IPS-NIHi7 (cell line): Measurements from ENCODE around the gene FA2H.

Experiments
- DNase-seq: peaks from one replicate; pipeline ENCODE4 v3.0.0; 2012; ENCODE audit warnings: mixed read lengths; ENCODE audit errors: extremely low spot score

The FA2H gene

DNA sequence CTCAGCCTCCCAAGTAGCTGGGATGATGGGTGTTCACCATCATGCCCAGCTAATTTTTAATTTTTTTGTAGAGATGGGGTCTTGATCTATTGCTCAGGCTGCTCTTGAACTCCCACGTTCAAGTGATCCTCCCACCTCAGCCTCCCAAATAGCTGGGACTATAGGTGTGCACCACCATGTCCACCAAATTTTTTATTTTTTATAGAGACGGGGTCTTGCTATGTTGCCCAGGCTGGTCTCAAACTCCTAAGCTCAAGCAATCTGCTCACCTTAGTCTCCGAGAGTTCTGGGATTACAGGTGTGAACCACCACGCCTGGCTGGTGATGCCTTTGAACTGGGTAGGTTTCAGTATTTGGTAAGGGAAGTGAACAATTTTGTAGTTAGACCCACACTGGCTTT lies 30.1 kb downstream of the FA2H start:
- no peak for DNase-seq

DNA sequence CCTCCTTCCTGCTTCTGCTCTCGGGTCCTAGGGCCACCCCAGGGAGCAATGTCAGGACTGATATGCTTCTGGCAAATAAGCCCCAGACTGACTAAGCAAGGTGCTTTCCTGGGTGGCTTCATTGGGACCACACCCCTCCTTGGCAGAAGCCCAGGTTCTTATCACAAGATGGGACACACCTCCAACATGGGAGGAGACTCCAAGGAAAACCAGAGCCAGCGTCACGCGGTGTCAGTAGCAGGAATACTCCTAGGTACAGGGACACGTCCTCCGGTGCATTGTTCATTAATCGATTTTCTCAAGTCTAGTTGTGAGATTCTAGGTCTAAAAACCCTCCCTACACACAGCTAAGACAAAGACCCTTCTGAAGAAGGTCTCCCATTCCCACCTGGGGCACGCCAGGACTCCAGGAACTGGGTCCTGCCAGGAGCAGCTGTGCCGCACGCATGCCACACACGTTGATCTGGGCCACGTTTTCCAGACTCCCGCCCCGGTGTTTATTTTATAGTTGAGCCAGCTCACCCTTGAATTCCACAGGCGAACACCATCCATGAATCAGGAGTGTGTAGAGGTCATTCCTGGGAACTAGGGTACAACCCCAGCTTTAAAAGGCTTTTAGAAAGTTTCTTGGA lies 30.8 kb downstream of the FA2H start:
- no peak for DNase-seq

DNA sequence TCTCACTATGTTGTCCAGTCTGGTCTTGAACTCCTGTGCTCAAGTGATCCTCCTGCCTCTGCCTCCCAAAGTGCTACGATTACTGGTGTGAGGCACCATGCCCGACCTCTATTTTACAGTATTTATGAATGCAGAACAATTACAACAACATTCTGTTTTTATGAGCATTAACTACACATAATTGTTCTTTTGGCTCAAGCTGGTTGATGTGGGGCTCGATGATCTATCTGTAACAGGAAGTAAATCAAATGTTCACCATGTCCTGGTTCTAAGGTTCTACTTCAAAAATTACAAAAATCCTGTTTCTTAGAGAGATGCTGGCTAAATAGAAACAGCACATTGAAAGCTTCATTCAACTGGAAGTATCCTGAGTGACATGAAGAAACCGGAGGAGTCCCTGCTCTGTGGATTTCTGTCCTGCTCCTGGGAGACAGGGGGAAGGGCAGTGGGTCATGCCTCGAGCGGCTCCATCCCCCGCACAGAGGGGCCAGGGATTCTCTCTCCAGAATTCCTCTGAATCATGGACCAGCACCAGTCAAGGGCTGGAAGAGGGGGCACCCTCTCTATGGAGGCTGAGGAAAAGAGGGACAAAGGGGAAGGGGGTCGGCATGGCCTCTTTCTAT lies 31.5 kb downstream of the FA2H start:
- DNase-seq = no peak

DNA sequence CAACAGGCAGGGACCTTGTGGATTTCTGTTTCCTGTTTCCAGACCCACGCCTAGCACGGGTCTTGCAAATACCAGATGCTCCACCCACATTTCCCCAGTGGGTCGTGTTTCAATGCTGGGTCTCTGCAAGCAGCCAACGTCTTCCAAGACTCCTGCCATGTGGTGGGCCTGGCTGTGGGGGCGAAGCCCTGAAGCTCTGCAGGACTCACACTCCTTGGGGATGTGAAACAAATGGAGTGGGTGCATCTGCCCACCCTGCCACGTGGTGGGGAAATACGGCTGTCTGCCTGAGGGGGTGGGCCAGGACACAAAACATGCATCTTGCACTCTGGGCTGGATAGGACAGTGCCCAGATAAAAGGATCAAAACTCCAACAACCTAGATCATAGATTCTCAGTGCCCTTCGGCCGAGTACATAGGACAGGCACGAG lies 32.6 kb downstream of the FA2H start:
- DNase-seq = no peak

DNA sequence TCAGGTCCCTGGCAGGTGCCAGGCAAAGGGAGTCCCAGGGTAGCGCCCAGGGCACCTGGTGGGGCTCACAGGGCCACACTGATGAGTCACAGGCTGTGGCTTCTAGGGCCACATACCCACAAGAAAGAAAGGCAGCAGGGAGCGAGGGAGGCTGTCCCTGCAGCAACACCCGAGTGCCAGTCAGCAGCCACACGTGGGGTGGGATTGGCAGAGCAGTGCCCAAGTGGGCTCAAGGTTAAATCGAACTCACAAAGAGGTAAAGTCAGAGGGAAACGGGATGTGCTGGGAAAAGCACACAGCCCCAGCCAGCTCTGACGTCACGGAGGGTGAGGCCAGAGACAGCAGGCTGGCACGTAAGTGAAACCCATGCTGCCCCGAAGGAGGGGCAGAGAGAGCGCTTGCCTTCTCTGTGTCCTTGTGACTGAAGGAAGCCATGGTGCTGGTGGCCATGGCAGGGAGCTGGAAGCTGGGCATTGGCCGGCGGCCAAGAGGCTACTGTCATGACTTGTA lies 33.8 kb downstream of the FA2H start:
- DNase-seq = no peak

DNA sequence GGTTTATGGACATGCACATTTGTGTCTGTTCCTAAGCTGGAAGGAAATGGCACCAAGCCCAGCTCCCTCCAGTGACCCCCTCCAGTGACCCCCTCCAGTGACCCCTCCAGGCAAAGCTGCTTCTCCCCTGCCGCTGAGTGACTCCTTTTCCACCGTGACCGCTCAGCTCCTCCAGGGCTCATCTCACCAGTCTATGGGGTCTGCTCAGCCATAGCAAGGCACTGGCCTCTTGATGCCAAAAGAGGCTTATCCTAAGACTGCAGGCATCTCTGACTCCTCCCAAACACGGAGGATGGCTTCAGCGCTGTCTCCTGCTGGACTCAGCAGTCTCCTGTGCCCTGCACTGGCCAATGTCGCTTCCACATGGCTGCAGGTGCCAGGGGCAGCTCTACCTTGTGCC lies 35.3 kb downstream of the FA2H start:
- DNase-seq = no peak

DNA sequence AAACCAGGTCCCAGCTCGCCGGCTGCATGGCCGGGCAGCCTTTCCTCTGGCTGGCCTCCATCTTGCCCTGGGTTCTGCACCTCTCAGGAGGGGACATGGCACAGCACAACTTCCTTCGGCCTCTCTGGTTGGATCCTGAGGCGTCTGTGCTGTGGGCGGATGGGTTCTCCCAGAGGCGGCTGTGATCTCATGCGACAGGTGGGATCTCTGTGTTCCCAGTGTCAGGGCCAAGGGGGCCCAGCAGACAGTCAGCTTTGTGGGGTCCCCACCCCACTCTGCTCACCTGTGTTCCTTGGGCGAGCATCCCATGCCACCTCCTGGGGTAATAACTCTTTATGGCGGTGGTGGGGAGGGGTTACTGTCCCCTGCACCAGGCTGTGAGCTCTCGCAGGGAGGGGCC lies 35.8 kb downstream of the FA2H start:
- no peak for DNase-seq

DNA sequence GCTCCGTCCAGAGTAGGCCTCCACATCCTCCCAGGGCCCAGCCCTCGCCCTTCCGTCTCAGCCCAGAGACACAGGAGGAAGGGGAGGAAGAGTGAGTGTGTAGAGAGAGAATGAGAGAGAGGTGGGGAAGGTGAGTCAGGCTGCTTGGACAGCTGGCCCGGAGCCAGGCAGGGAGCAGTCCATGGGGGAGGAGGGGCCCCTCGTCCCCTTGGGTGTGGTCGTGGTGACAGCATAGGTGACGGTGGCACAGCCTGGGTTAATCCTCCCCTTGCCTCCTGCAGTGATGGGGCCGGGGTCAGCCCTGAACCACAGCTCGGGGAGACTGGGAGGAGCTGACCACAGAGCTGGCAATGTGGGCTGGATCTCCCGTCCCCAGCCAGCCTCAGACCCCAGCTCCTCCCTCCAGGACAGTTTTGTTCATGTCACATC lies 36.5 kb downstream of the FA2H start:
- no peak for DNase-seq

DNA sequence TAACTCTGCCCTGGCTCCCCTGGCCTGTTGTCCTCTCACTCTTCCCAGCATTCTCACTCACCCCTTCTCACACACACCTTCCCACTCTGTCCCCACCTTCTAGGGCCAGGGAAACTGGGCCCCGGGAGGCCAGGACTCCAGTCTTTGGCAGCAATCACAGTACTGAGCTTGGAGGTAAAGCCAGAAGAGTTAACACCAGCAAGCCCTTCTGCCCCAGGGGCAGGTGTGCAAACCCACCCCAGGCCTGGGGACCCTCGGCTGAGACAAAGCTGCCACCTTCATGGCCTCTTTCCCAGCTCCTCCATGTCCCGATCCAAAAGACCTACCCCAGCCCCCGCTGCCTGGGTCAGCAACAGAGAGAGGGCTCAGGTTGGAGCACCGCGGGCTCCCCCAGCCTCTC lies 37.1 kb downstream of the FA2H start:
- no peak for DNase-seq

DNA sequence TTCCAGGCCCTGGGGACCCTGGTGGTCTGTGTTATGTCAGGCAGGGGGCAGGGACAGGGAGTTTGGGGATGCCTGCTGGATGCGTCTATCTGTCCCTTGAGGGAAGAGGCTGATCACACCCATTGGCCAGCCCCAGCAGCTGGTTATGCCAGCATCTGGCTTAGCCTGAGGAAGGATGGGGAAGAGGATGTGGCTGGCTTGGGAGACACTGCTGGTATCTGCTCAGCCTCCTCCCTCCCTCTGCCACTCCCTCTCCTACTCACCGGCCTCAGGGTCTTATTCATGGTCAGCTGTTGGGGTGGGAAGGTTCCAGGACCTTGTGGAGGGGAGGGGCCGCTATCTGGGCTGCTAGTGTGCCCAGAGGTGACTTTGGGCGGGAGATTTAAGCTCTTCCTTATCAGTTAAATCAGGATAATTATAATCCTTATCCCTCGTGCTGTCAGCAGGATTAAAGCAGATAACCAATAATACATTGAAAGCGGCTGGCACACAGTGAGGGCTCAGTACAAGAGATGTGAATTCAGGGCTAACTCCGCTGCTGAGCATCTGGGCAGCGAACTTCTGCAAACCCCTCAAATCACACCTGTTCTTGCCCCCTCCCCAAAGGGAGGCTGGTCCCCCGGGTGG lies 38.0 kb downstream of the FA2H start:
- DNase-seq = no peak

DNA sequence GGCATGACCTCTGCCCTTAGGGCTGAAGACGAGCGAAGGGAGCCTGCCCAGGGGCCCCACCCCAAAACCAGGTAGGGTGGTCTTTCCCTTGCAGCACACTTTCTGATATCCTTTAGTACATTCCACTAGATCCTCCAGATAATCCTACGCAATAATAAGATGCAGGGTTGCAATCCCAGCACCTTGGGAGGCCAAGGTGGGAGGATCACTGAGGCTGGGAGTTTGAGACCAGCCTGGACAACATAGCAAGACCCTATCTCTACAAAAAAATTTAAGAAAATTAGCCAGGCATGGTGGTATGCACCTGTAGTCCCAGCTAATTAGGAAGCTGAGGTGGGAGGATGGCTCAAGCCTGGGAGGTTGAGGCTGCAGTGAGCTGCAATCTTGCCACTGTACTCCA lies 39.1 kb downstream of the FA2H start:
- no peak for DNase-seq

DNA sequence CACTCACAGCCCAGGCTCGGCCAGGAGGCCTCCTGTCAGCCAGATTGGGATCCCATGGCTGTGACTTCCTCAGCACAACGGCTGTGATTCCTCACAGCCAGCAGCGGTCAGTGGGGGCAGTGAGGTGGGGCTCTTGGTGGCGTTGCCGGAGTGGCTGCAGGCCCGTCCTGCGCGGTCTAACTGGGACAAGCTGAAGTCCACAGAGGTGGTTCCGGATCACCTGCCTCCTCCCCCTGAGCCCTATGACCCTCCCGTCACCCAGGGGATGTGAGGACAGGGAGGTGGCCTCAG lies 39.5 kb downstream of the FA2H start:
- DNase-seq = no peak

DNA sequence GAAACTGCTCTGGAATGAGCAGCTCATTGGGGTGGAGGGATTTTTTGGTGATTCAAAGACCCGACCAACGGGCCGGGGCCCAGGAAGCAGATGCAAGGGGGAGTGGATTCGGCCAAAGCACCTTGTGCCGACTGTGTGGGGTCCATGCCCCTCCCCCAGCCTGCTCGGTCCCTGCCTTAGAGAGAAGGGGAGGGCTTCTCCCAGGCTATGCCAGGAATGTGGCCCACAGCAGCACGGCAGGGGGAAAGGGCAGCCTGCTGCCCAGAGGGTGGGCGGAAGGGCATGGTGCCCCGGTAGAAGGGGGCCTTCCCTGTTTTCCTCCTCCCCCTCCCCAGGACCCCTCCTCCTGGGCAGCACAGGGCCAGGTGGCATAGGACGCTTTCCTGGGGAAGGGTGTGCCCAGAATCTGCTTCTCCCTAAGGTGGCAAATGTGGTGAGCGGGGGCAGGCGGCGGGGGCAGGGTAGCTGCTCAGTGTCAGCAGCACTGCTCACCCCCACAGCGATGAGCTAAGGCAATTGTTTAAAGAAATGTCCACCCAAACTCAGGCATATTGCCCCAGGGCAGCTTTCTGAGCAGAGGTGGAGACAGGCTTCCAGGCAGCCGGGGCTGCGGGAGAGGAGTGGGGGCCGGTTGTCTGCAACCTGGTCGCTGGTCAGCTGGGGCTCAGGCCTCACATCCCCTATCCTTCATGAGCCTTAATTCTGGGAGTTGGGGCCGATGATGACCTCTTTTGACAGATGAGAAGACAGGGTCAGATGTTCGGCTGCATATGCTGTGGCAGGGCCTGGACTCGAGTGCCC lies 40.1 kb downstream of the FA2H start:
- DNase-seq = peak; percentile 68

DNA sequence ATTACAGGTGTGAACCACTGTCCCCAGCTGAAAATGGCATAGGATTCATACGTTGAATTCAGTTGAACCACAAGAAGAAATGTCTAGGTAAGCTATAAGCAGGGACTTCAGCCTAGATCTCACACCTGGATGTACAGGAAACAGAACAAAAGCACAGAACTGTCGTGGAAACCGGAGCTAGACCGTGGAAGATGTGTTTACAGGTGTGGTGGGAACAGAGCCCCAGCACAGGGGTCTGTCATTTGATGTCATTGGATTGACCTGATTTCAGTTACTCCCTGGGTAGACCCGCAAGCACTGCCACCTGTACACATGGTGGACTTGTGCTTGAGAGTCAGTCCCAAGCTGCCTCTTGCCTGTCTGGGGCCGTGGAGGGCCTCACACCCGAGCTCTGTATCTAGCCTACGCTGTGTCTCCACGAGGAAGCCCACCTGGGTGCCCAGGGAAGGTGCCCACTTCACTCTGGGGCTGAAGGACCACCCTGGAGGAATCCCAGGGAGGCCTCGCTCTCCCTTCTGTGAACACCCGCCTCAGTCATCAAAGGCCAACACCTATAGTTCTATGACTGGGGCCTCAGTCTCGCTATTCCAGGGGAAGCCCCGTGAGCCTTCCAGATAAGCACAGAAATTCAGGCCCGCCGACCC lies 41.8 kb downstream of the FA2H start:
- DNase-seq = no peak

DNA sequence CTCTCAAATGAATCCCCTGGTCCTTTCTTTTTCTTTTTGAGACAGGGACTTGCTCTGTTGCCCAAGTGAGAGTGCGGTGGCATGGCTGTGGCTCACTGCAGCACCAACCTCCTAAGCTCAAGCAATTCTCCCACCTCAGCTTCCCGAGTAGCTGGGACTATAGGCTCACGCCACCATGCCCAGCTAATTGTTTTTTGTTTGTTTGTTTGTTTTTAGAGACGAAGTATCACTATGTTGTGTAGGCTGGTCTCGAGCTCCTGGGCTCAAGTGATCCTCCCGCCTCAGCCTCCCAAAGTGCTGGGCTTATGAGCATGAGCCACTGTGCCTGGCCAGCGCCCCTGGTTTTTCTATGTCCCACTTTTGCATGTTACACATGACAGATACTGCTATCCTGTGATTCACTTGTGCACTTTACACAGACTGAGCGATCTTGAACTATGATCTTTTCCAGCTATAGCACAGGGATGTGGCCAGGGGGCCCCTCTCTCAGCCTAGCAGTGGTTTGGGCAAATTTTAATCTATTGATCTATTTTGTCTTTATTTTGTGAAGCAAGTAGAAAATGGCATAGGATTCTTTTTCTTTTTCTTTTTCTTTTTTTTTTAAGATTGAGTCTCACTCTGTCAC lies 42.7 kb downstream of the FA2H start:
- DNase-seq = no peak

DNA sequence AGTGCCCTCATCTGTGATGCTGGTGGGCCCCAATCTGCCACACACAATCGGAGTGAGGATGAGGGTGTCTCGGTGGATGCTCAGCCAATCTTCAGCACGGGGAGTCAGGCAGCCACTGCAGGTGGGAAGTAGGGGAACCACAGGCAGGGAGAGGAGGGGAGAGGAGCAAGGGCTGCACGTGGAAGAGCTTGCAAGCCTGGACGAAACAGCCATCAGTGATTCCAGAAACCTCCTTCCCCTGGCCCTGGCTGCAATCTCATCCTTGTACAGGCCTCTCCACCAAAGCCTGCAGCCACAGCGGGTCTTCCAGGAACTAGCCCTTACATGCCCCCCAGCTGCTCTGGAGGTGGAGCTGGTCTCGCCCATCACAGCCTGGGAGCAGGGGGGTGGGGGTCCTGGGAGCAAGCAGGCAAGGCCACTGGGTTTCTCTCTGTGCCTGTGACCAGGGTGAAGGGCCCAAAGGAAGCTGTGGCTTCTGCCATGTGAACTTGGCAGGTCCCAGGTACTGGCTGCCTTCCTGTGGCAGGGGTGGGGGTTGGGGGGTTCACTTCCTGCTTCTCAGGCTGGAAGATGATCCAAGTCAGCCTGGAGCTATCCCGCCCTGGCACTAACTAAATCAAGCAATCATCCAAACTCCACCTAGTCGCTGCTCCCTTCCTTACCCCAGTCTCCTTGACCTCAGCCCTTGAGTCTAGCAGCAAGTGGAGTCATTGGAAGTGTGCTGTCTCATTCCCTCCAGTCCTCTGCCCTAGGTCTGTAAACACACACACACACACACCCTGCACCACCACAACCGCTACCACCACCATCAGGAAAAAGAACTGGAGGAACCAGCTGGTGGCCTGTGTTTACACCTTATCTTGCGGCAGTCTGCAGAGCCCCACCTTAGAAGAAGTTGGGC lies 44.6 kb downstream of the FA2H start:
- DNase-seq = no peak

DNA sequence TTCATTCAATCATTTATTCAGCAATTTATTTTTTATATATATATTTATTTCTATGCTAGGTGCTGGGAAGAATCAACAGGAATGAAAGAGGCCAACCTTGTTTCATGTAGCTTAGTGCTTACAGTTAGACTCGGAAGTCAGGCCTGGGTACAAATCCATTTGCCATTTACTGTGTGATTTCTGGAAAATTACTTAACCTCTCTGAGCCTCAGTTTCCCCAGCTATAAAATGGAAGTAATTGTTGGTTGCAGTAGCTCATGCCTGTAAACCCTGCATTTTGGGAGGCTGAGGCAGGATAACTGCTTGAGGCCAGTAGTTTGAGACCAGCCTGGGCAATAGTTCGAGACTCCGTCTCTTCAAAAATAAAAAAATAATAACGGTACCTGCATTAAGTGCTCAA lies 46.7 kb downstream of the FA2H start:
- no peak for DNase-seq

DNA sequence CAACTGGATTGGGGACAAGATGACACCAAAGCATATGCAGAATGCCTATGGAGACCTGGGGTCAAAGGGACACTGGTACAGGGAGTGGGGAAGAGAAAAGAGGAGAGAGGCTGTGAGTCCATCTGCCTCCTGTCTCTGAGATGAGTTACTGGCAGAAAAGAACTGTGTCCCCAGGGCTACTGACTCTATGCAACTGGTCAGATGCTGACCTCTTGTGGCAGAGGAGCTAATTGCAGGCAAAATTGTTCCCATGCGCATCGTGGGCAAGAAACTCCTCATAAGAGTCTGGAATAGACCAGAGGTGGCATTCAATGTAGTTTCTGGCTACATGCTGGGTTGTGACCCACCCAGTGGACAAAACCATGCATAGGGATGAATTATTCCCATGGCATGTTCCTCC lies 47.9 kb downstream of the FA2H start:
- DNase-seq = peak; percentile 79

DNA sequence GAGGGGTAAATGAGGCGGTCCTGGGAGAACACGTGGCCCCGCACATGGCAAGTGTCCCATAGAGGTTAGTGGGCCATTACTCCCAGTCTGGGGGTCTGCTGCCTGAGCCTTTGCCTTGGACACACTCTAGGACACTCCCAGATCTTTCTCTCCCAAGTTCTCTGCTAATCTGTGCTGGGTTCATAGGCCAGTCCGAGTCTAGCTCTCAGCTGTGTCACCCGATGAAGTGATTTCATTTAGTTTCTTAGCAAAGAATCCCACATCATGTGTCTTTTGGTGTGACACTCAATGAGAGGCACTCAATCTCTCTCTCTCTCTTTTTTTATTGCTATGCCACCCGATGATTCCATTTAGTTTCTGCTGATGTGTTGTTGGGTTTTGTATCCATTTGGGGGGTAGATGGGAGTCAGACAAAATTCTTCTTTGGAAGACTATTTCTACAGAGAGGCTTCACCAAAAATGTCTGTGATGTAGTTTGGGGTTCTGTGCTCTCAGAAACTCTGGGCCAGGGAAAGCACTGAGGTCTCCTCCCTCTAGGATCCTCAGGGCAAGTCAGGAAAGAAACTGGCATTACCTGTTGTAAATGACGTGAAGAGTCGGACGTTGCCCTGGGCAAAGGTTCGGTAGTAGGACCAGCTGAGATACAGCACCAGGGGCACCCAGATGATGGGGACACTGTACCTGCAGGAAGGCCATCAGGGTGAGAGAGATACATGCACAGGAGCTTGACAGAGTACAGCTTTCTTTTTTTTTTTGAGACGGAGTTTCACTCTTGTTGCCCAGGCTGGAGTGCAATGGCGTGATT lies 48.8 kb downstream of the FA2H start:
- DNase-seq = no peak
